Liver (tissue), 9 donors: ENCODE results near the gene ITGA6. TPM values are rescaled to one million over a fixed set of nuclear protein-coding genes. Genes with fewer than 3 reads are reported as not detected.
A peak's percentile ranks its signal among the peaks of the same experiment; 100 is the strongest.

Experiments used
- DNase-seq: peaks from one replicate; pipeline ENCODE4 v3.0.0-alpha.2; 2017; ENCODE audit warnings: low spot score
- H3K27ac ChIP-seq, 2 donors: one replicate each; pipeline ENCODE4 v1.7.0; 2013; ENCODE audit warnings: inconsistent platforms in 2 of 2, low read length in 2 of 2, control low read depth in 1 of 2, low read depth in 1 of 2, mild to moderate bottlenecking in 1 of 2
- H3K27me3 ChIP-seq, 4 donors: one replicate each; pipeline versions ENCODE4 v1.6.1 to v1.7.0; 2013; ENCODE audit warnings: low read length in 3 of 4, inconsistent platforms in 1 of 4, mild to moderate bottlenecking in 1 of 4, moderate library complexity in 1 of 4; ENCODE audit not compliant: control insufficient read depth in 4 of 4, insufficient read depth in 4 of 4
- H3K36me3 ChIP-seq, 4 donors: one replicate each; pipeline versions ENCODE4 v1.6.1 to v1.7.0; 2013; ENCODE audit warnings: low read length in 3 of 4, mild to moderate bottlenecking in 3 of 4, low read depth in 1 of 4, moderate library complexity in 1 of 4; ENCODE audit not compliant: control insufficient read depth in 4 of 4, insufficient read depth in 3 of 4
- H3K4me1 ChIP-seq, 4 donors: one replicate each; pipeline versions ENCODE4 v1.6.1 to v1.7.0; 2013; ENCODE audit warnings: low read length in 3 of 4, mild to moderate bottlenecking in 3 of 4, moderate library complexity in 1 of 4; ENCODE audit not compliant: control insufficient read depth in 4 of 4, insufficient read depth in 4 of 4
- H3K4me3 ChIP-seq, 3 donors: one replicate each; pipeline versions ENCODE4 v1.6.1 to v1.7.0; 2013; ENCODE audit warnings: low read length in 3 of 3, control low read depth in 1 of 3, low read depth in 1 of 3, mild to moderate bottlenecking in 1 of 3
- H3K9ac ChIP-seq, 2 donors: one replicate each; pipeline ENCODE4 v1.7.0; 2013; ENCODE audit warnings: low read length in 2 of 2, mild to moderate bottlenecking in 2 of 2, moderate library complexity in 2 of 2, control low read depth in 1 of 2, low read depth in 1 of 2
- H3K9me3 ChIP-seq, 4 donors: one replicate each; pipeline versions ENCODE4 v1.6.1 to v1.7.0; 2013; ENCODE audit warnings: low read length in 3 of 4; ENCODE audit not compliant: control insufficient read depth in 4 of 4
- CTCF ChIP-seq: fragments of 150-350 bp; IDR thresholded peaks from 2 replicates; pipeline ENCODE4 v1.5.1; 2017; ENCODE audit warnings: improper control_type of control experiment, low read depth, low read length; ENCODE audit not compliant: missing input control
- EGR1 ChIP-seq, 2 donors: IDR thresholded peaks; 2 replicates each; pipeline ENCODE4 v1.6.1; 2016 to 2018; ENCODE audit warnings: antibody characterized with exemption in 2 of 2, low read depth in 2 of 2
- FOXA1 ChIP-seq: IDR thresholded peaks from 2 replicates; pipeline ENCODE4 v1.6.1; 2016; ENCODE audit warnings: antibody characterized with exemption
- GABPA ChIP-seq, 2 donors: IDR thresholded peaks in 1 of 2; conservative IDR thresholded peaks in 1 of 2; 2 replicates each; pipeline ENCODE4 v1.6.1; 2016; ENCODE audit warnings: antibody characterized with exemption in 2 of 2, mild to moderate bottlenecking in 1 of 2, moderate library complexity in 1 of 2
- HNF4A ChIP-seq, 2 donors: conservative IDR thresholded peaks; 2 replicates each; pipeline ENCODE4 v1.6.1; 2016; ENCODE audit warnings: antibody characterized with exemption in 2 of 2, mild to moderate bottlenecking in 2 of 2
- MAX ChIP-seq: IDR thresholded peaks from 2 replicates; pipeline ENCODE4 v1.6.1; 2016; ENCODE audit warnings: antibody characterized with exemption
- NR2F2 ChIP-seq: IDR thresholded peaks from 2 replicates; pipeline ENCODE4 v1.6.1; 2016; ENCODE audit warnings: antibody characterized with exemption
- RAD21 ChIP-seq, 2 donors: IDR thresholded peaks; 2 replicates each; pipeline ENCODE4 v1.6.1; 2016; ENCODE audit warnings: antibody characterized with exemption in 2 of 2, mild to moderate bottlenecking in 2 of 2
- REST ChIP-seq: IDR thresholded peaks from 2 replicates; pipeline ENCODE4 v1.6.1; 2016; ENCODE audit warnings: antibody characterized with exemption, mild to moderate bottlenecking
- RXRA ChIP-seq, 2 donors: IDR thresholded peaks; 2 replicates each; pipeline ENCODE4 v1.6.1; 2017 to 2018; ENCODE audit warnings: antibody characterized with exemption in 2 of 2, mild to moderate bottlenecking in 1 of 2
- TAF1 ChIP-seq: conservative IDR thresholded peaks from 2 replicates; pipeline ENCODE4 v1.6.1; 2016; ENCODE audit warnings: antibody characterized with exemption, mild to moderate bottlenecking
- YY1 ChIP-seq: IDR thresholded peaks from 2 replicates; pipeline ENCODE4 v1.6.1; 2016; ENCODE audit warnings: antibody characterized with exemption, mild to moderate bottlenecking
- ZBTB33 ChIP-seq: IDR thresholded peaks from 2 replicates; pipeline ENCODE4 v1.6.1; 2016; ENCODE audit warnings: antibody characterized with exemption
- WGBS: extraction: QIAGEN DNeasy Blood & Tissue Kit; methylation state at CpG from one replicate; pipeline ENCODE4 v1.1.7; 2013; 5-methylcytosine and 5-hydroxymethylcytosine counted together
- polyA plus RNA-seq, 2 donors: library from polyadenylated mRNA; stranded (reverse) in 1 of 2; unstranded in 1 of 2; fragments of 200-250 nt in 1 of 2; fragments of >200 nt in 1 of 2; fragmentation: Nextera tagmentation in 1 of 2; extraction: Ambion mirVana in 1 of 2; gene quantifications; one replicate each; pipeline versions ENCODE4 v1.2.1 to v1.2.3, GENCODE V29; 2013 to 2015
- total RNA-seq, 2 donors: library from RNA; depleted of rRNA; stranded (reverse); fragments of >200 nt; gene quantifications; one replicate each; pipeline ENCODE4 v1.2.3, GENCODE V29; 2014
- donor health status: healthy.
- donor health status: healthy.
- donor health status: healthy.
- donor health status: healthy.
- donor health status: healthy.

Gene ITGA6
- total and polyA plus RNA-seq, 4 donors: 5.8 to 21.6 (median 11.4) TPM

DNA sequence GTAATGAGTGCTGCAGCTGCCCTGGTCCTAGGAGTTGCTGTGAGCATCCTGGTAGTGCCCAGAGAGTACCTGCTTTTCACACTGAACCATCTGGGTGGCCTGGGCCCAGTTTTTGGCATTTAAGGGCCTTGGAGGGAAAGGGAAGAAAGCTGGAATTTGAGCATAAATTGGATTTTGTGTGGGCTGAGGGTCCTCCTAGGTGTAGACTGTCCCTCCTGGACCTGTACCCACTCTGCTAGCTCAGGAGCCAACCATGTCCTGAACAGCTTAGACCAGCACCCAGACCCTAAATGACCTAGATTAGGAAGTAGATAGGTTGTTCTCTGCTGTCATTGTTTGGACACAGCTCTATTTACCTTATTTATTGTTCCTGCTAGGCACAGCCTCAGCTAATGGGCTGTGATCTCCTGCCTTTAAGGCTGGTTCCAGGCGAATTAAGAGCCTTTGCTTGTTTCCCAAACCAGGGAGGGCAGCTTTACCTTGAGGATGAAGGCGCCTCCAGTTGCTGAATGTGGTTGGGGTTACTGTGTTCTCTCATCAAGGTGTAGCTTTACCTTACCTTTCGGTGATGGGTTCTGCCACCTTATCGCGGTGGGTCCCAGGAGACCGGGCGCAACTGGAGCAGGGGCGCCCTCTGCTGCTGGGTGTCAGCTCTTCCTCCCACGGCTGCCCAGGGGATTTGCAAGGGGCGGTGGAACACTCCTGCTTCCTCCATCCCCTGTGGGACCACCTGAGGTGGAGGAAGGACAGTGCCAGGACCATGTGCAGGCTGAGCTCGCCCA lies 34.4 kb downstream of the ITGA6 start:
- Histone ChIP-seq H3K9me3 (no peaks in the 10 kb centered on the region), H3K9ac (no peak overlapping the region), H3K4me3 (no peak overlapping the region), H3K4me1 (peaks cover 2 to 11% (median 11%) of the 10 kb centered on the region in 4 donors), H3K27ac (no peak overlapping the region), H3K27me3 (no peaks in the 10 kb centered on the region), H3K36me3 (no peaks in the 10 kb centered on the region)
- TF ChIP-seq RAD21 (IDR thresholded peaks at IDR 0.05) (peak; percentile 94 to 98), GABPA (IDR thresholded peaks at IDR 0.05 in 1 of 2, conservative IDR thresholded peaks at IDR 0.05 in 1 of 2) (no peak), CTCF (peak; percentile 75)
- 12% methylated on average over 11 of the region's 11 CpGs for WGBS
- DNase-seq: peak; percentile 66

GRCh38 chr2:172462373-172462848 lies 35.0 kb downstream of the ITGA6 start:
- H3K27ac ChIP-seq: no peak overlapping the region
- no peaks in the 10 kb centered on the region for H3K27me3 ChIP-seq
- H3K9me3 ChIP-seq: no peaks in the 10 kb centered on the region
- TF ChIP-seq FOXA1 (no peak), HNF4A (conservative IDR thresholded peaks at IDR 0.05) (no peak), RXRA (IDR thresholded peaks at IDR 0.05) (no peak), YY1 (no peak), REST (no peak), GABPA (IDR thresholded peaks at IDR 0.05 in 1 of 2, conservative IDR thresholded peaks at IDR 0.05 in 1 of 2) (no peak), TAF1 (no peak), EGR1 (IDR thresholded peaks at IDR 0.05; ENCODE audit: low read depth in 2 of 2) (no peak), NR2F2 (no peak), ZBTB33 (no peak), MAX (no peak), CTCF (no peak)
- no peak overlapping the region for H3K9ac ChIP-seq
- H3K4me3 ChIP-seq: no peak overlapping the region
- H3K4me1 ChIP-seq: peaks cover 2 to 11% (median 11%) of the 10 kb centered on the region in 4 donors
- WGBS: 54% methylated on average over 11 of the region's 11 CpGs
- DNase-seq: no peak
- no peaks in the 10 kb centered on the region for H3K36me3 ChIP-seq
